Prostate gland (tissue), 2 donors: ENCODE data around the gene DYSF. TPM values are rescaled to one million over a fixed set of nuclear protein-coding genes. Genes with fewer than 3 reads are reported as not detected.

Experiments used
- DNase-seq: peaks from one replicate; pipeline ENCODE4 v3.0.0-alpha.2; 2019; ENCODE audit warnings: low spot score
- H3K27ac ChIP-seq, 2 donors: fragments of 200-600 bp; sonication (generic); 2 replicates each; pipeline ENCODE4 v1.5.1; 2017 to 2019
- H3K27me3 ChIP-seq: fragments of 200-600 bp; sonication (generic); replicated peaks from 2 replicates; pipeline ENCODE4 v1.5.1; 2019; ENCODE audit not compliant: insufficient read depth
- H3K36me3 ChIP-seq, 2 donors: fragments of 200-600 bp; sonication (generic); 1 replicate in 1 of 2; 2 replicates in 1 of 2; pipeline versions ENCODE4 v1.5.1 to v1.8.1; 2017 to 2019
- H3K4me1 ChIP-seq: fragments of 200-600 bp; sonication (generic); replicated peaks from 2 replicates; pipeline ENCODE4 v1.5.1; 2019
- H3K4me3 ChIP-seq, 2 donors: fragments of 200-600 bp; sonication (generic); 2 replicates each; pipeline ENCODE4 v1.5.1; 2017 to 2019
- H3K9me3 ChIP-seq: fragments of 200-600 bp; sonication (generic); 2 replicates; pipeline ENCODE4 v1.5.1; 2017
- CTCF ChIP-seq, 4 experiments: fragments of 200-600 bp in 2 of 4; fragments of 450-650 bp in 2 of 4; sonication (generic) in 2 of 4; IDR thresholded peaks; 1 replicate in 3 of 4; 2 replicates in 1 of 4; pipeline ENCODE4 v1.5.1; 2016 to 2019; ENCODE audit warnings: antibody characterized with exemption in 4 of 4, mild to moderate bottlenecking in 2 of 4, moderate library complexity in 2 of 4
- POLR2A ChIP-seq: fragments of 450-650 bp; IDR thresholded peaks from one replicate; pipeline ENCODE4 v1.6.1; 2016; ENCODE audit warnings: antibody characterized with exemption, mild to moderate bottlenecking
- POLR2AphosphoS5 ChIP-seq: sonication (generic); formaldehyde crosslinking; IDR thresholded peaks from one replicate; pipeline ENCODE4 v1.6.1; 2017; ENCODE audit warnings: antibody characterized with exemption
- WGBS: methylation state at CpG from one replicate; pipeline ENCODE4 v1.1.5; 2018; 5-methylcytosine and 5-hydroxymethylcytosine counted together
- intact Hi-C: fragments of 100-400 bp; cut with DNase I; formaldehyde crosslinking; loops from one replicate; pipeline ENCODE4 v1.14.2; 2022
- total RNA-seq, 2 donors: library from RNA; depleted of rRNA; stranded (reverse); fragments of >200 nt; gene quantifications; one replicate each; pipeline ENCODE4 v1.1.0, GENCODE V29; 2016

Gene DYSF
- total RNA-seq, 2 donors from 2014 or later, result 5.9 to 9.4 TPM

- Histone ChIP-seq H3K4me3 (no peak overlapping the region), H3K4me1 (no peaks in the 10 kb centered on the region), H3K9me3 (no peaks in the 10 kb centered on the region), H3K27me3 (no peaks in the 10 kb centered on the region), H3K27ac (no peak overlapping the region), H3K36me3 (no peaks in the 10 kb centered on the region)
- no peak for TF ChIP-seq POLR2A
- TF ChIP-seq POLR2AphosphoS5, result no peak
- no peak for TF ChIP-seq CTCF (IDR thresholded peaks at IDR 0.05)
- DNase-seq, result no peak
- intact Hi-C loops, result no loop called here
- WGBS, result 93% methylated on average over 21 of the region's 21 CpGs
These were observed 236.8 kb downstream of the DYSF start for GRCh38 chr2:71689968-71690834.

GRCh38 chr2:71690876-71691475 lies 237.6 kb downstream of the DYSF start:
- H3K27me3 ChIP-seq, result no peaks in the 10 kb centered on the region
- no peak overlapping the region for H3K4me3 ChIP-seq
- H3K4me1 ChIP-seq, result no peaks in the 10 kb centered on the region
- TF ChIP-seq POLR2A (no peak), POLR2AphosphoS5 (no peak), CTCF (IDR thresholded peaks at IDR 0.05) (no peak)
- WGBS, result 80% methylated on average over 12 of the region's 12 CpGs
- intact Hi-C loops, result no loop called here
- H3K27ac ChIP-seq, result no peak overlapping the region
- H3K9me3 ChIP-seq, result no peaks in the 10 kb centered on the region
- no peak for DNase-seq
- no peaks in the 10 kb centered on the region for H3K36me3 ChIP-seq

- TF ChIP-seq POLR2A (no peak), POLR2AphosphoS5 (no peak), CTCF (IDR thresholded peaks at IDR 0.05) (no peak)
- no peaks in the 10 kb centered on the region for H3K27me3 ChIP-seq
- no peak for DNase-seq
- no peak overlapping the region for H3K27ac ChIP-seq
- H3K36me3 ChIP-seq, result no peaks in the 10 kb centered on the region
- intact Hi-C loops, result no loop called here
- WGBS, result 59% methylated on average over 24 of the region's 24 CpGs
- no peak overlapping the region for H3K4me3 ChIP-seq
- no peaks in the 10 kb centered on the region for H3K9me3 ChIP-seq
- no peaks in the 10 kb centered on the region for H3K4me1 ChIP-seq
These were observed 238.5 kb downstream of the DYSF start for GRCh38 chr2:71691747-71692441.

- no peak for DNase-seq
- intact Hi-C loops, result no loop called here
- 86% methylated on average over 10 of the region's 10 CpGs for WGBS
These were observed 239.4 kb downstream of the DYSF start for GRCh38 chr2:71692621-71693277.

More at GRCh38 chr2:71692621-71693277, 239.4 kb downstream of the DYSF start:
- Histone ChIP-seq H3K27ac (no peak overlapping the region), H3K36me3 (no peaks in the 10 kb centered on the region), H3K4me1 (no peaks in the 10 kb centered on the region), H3K27me3 (no peaks in the 10 kb centered on the region), H3K4me3 (no peak overlapping the region), H3K9me3 (no peaks in the 10 kb centered on the region)
- TF ChIP-seq CTCF (IDR thresholded peaks at IDR 0.05), result no peak
- TF ChIP-seq POLR2A, result no peak
- no peak for TF ChIP-seq POLR2AphosphoS5
